HG02973 (cell line): ENCODE data around the gene HEATR5A.
A peak's percentile ranks its signal among the peaks of the same experiment; 100 is the strongest.
"Not testable (repeated sequence)": the region's sequence is repeated elsewhere in the genome, so short reads cannot be mapped to it uniquely, and the experiment has no call there.

ENCODE experiments used
- ATAC-seq: cut with Tn5 transposase; IDR thresholded peaks from one replicate; pipeline ENCODE4 v1.9.1; 2021; ENCODE audit warnings: moderate library complexity; ENCODE audit not compliant: unreplicated experiment

HEATR5A gene

DNA sequence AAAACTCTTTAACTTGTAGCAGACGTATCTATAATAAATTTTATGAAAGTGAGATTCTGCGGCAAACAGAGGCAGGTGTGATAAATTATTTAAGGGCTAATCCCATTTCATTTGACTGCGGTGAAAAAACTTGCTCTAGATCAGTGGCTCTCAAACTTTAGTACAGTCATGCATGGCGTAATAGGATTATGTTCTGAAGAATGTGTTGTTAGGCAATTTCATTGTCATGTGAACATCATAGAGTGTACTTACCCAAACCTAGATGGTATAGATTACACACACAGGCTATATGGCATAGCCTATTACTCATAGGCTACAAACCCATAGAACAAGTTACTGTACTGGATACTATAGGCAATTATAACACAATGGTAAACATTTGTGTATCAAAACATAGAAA, 83.7 kb downstream of the HEATR5A start:
- no peak for ATAC-seq

DNA sequence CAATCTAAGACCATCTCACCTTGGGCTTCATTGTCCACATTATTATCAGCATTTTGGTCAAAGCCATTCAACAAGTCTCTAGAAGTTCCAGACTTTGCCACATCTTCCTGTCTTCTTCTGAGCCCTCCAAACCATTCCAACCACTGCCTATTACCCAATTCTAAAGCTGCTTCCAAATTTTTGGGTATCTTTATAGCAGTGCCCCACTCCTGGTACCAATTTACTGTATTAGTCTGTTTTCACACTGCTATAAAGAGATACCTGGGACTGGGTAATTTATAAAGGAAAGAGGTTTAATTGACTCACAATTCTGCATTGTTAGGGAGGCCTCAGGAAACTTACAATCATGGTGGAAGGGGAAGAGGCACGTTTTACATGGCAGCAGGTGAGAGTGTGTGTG, 89.0 kb downstream of the HEATR5A start:
- ATAC-seq, result not testable (repeated sequence)

DNA sequence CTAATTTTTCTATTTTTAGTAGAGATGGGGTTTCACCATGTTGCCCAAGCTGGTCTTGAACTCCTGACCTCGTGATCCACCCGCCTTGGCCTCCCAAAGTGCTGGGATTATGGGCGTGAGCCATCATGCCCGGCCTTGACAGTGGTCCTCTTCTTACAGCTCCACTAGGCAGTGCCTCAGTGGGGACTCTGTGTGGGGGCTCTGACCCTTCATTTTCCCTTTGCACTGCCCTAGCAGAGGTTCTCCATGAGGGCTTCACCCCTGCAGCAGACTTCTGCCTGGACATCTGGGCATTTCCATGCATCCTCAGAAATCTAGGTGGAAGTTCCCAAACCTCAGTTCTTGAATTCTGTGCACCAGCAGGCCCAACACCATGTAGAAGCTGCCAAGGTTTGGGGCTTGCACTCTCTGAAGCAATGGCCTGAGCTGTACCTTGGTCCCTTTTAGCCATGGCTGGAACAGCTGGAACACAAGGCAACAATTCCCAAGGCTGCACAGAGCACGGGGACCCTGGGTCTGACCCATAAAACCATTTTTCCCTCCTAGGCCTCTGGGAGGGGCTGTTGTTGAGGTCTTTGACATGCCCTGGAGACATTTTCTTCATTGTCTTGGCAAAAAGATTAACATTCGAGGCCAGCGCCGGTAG, 90.4 kb downstream of the HEATR5A start:
- ATAC-seq, result not testable (repeated sequence)

DNA sequence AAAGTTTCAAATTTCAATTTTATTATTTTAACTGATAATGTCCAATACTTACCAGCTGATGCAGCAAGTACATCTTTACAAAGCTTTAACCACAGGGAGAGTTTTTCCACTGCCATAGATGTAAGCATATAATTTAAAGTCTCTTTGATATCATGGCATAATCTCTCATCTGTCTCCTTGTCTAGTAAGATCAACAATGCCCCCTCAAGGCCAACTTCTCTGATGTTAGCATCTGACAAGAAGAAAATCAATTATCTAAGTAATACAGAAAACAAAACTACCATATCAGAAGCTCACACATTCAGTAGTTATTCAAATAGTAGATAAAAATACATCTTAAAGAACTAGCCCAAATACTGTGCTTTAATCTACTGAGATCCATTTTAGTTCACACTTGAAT, 94.2 kb downstream of the HEATR5A start:
- ATAC-seq, result no peak

DNA sequence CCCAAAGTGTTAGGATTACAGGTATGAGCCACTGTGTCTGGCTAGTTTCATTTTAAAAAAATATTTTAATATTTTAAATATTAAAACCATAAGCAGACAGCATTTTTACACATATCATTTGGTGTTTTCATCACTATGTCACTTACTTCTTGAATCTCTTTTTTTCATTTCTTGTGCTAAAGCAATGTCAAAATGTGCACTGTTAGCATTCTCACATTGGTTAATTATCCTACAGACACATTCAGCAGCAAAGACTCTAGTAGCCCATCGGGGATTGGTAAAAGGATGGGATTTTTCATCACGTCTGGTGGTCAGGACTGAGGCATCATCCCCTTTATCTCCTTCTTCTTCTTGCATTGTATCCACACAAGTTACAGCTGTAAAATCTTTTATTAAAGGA, 96.9 kb downstream of the HEATR5A start:
- ATAC-seq, result no peak

DNA sequence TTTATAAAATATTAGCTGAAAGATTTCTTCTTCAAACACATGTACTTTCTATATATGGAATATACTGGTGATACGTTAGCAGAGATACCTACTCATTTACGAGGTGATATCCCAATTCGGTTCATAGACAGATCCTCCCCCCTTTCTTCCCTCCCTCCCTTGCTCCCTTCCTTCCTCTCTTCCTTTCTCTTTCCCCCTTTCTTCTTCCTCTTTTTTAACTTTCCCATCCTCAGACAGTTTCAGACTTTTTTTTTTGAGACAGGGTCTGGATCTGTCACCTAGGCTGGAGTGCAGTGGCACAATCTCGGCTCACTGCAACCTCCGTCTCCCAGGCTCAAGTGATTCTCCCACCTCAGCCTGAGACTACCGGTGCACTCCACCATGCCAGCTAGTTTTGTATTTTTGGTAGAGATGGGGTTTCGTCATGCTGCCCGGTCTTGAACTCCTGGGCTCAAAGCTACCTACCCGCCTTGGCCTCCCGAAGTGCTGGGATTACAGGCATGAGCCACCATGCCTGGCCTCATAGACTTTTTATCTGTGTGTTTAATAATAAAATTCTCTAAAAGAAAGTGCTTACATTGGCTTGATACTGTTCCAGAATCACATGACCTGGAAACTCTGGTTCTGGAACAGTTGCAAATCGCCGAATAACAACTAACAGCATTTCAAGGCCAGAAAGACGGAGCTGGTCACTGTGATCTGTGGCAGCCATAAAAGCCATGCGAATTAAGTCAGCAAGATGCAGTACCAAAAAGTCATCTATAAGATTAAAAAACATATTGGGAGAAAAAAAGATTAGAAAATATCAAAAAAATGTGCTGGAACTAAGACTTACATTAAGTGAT, 99.2 kb downstream of the HEATR5A start:
- no peak for ATAC-seq

DNA sequence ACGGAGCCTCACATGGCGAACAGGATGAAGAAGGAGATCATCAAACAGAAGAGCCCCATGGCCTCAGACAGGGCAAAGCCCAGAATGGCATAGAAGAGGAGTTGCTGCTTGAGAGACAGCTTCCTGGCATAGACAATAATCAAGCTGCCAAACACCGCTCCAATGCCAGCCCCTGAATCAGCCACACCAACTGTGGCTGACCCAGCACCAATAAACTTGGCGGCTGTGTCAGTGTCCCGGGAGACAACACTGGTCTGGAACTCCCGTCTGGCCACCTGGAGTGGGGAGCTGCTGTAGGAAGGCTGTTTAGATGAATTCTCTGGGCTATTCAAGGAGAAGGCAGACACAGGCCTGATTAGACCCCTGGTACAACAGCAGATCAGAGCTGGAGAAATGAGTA, 100.1 kb downstream of the HEATR5A start:
- no peak for ATAC-seq

DNA sequence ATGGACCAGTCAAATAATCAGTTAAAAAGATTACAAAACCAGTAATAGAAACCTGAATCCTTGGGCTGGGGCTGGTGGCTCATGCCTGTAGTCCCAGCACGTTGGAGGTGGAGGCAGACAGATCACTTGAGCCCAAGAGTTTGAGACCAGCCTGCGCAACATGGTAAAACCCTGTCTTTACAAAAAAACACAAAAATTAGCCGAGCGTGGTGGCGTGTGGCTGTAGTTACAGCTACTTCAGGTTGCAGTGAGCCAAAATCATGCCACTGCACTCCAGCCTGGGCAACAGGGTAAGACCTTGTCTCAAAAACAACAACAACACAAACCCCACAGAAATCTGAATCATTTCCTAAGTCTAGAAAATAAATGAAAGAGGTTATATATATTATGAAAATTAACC, 100.6 kb downstream of the HEATR5A start:
- no peak for ATAC-seq

DNA sequence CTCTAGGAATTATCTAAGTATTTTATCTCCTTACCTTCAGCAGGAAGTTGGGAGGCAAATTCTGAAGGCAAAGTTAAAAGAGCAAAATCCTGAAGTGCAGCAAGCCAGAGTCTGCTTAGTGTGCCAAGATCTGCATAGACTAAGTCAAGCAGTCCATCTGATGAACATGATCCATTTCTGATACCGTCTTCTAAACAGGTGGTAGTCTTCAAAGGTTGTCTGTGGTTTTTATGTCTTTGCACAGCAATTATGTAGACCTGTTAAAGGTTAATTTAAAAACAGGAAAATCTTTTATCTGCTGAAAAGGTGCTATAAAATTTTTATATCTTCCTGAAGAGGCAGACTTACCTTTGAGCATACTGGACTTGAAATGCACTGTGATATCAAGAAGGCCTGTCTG, 107.4 kb downstream of the HEATR5A start:
- ATAC-seq, result no peak

DNA sequence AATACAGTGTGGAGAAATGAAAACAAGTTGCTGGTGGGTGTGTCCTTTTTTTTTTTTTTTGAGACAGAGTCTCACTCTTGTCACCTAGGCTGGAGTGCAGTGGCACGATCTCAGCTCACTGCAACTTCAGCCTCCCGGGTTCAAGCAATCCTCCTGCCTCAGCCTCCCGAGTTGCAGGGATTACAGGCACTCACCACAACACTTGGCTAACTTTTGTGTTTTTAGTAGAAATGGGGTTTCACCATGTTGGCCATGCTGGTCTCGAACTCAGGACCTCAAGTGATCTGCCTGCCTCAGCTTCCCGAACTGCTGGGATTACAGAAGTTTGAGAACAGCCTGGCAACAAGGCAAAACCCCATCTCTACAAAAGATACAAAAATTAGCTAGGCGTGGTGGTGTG, 108.0 kb downstream of the HEATR5A start:
- not testable (repeated sequence) for ATAC-seq

DNA sequence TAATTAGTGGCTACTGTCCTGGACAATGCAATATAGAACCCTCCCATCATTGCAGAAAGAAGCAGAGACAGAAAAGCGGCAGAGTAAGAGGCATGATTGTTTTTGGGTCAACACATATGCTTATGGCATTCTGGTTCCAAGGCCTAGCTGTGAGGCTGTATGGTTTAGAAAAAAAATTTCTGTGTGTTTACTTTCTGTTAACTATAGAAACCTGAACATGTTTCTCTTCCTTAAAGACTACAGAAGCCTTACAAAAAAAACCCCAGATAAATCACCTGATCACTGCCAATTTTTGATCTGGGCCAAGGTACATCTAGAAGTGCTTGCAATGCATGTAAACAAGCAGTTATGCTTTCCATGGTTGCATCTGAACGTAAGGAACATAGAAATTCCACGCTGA, 112.7 kb downstream of the HEATR5A start:
- no peak for ATAC-seq

DNA sequence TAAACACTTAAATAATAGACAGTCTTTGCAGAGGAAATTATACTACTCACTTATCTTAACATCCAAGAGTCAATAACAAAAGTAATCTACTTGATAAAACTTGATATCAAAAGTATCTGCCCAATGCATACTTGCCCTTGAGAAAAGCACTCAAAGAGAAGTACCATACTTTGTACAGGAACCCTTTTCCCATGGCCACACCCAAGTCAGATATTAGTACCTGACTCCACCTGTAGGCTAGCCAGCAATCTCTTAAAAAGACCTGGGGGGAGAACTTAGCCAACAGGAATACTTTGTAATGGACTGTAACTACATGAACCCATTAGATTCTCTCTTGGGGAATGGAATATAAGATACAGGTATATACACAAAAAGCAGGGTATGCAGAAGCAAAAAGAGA, 113.2 kb downstream of the HEATR5A start:
- ATAC-seq, result no peak

DNA sequence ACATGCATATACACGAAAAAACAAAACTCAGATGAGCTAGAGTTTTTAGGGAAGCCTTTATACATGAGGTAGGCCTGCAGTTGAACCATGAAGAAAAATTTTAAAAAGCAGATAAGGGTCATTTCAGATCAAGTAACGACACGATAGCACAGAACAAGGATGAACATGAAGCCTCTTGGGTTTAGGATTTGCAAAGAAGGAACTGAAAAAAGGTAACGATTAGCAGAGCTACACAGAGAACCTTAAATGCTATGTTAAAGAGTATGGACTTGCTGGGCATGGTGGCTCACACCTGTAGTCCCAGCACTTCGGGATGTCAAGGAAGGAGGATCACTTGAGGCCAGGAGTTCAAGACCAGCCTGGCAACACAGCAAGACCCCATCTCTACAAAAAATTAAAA, 116.7 kb downstream of the HEATR5A start:
- ATAC-seq, result no peak

DNA sequence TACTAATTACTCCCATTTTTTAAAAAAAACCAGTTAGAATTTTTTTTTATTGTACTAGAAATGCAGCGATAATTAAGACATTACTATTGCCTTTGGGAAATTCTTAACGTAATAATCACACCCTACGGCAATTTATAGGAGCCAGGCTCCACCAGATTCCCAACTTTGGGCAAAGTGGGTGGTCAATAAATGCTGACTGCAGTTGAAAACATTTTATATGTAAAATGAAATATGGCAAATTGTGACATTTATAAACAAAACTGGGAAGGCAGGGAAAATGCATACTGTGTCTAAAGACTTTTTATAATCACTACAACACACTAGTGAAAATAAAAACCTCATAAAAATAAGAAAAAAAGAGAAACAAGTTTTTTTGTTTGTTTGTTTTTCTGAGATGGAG, 119.5 kb downstream of the HEATR5A start:
- ATAC-seq, result no peak

DNA sequence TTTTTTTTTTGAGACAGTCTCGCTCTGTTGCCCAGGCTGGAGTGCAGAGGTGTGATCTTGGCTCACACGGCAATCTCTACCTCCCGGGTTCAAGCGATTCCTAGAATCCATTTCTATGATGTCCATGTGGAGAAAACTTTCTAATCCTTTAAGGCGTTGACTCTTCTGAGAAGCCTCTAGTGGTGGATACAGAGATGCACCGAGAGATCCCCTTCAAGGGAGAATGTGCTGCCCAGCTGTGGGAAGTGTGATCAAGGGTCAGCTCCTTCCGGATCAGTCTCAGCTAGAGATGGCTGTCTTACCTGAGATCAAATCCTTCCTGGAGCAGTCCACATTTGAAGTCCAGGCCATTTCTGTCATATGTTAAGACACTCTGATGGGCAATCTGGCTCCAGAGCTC, 120.1 kb downstream of the HEATR5A start:
- no peak for ATAC-seq

DNA sequence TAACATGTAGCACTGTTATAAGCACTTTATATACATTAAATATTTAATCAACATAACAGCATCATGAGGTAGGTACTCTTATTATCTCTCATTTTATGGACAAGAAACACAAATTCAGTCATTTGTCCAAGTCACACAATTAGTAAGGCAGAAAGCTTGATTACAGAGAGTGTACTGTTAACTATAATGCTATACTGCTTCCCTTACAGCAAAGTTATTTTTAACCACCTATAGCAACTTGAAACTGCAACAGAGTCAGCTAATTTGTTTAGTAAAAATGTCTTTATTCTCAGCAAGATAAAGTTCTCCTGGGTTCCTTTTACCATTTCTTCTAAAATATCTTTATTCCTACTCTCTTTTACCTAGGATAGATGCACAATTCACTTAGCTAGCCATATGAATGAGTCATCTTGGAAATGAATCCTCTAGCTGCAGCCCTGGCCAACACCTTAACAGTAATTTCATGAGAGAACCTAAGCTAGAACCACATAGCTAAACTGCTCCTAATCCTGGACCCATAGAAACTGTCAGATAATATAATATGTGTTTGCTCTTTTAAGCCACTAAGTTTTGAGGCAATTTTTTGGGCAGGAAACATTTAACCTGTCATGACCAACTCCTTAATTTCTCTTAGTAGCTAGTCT, 122.5 kb downstream of the HEATR5A start:
- peak; percentile 69 for ATAC-seq

DNA sequence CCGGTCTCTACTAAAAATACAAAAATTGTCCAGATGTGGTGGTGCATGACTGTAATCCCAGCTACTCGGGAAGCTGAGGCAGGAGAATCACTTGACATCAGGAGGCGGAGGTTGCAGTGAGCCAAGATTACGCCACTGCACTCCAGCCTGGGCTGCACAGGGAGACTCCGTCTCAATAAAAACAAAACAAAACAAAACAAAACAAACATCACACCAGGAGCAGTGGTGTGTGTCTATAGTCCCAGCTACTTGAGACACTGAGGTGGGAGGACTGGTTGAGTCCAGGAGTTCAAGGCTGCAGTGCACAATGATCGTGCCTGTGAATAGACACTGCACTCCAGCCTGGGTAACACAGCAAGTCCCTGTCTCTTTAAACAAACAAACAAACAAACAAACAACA, 123.2 kb downstream of the HEATR5A start:
- no peak for ATAC-seq

DNA sequence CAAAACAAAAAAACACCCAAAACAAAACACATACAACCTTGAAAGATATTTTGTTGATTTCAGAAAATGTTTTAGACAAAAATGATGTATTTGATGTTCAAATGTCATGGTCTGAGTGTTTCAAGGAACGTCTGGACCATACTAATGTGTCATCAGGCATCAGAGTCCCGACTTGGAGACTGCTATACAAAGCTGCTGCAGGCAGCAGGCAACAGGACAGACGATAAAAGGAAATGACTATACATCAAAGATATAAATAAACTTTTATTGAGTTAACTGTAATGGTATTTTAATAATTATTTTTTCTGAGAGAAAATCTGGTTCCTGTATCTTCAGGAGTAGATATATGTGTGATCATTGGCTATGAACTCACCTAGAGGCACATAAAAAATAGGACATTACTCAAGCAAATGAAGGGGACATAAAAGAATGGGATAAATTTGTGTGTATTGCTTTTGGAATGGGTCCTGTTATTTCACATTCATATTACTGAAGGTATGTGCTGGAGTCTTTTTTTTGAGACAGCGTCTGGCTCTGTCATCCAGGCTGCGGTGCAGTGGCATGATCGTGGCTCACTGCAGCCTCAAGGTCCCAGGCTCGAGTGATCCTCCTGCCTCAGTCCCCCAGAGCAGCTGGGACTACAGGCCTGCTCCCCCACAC, 125.5 kb downstream of the HEATR5A start:
- no peak for ATAC-seq

DNA sequence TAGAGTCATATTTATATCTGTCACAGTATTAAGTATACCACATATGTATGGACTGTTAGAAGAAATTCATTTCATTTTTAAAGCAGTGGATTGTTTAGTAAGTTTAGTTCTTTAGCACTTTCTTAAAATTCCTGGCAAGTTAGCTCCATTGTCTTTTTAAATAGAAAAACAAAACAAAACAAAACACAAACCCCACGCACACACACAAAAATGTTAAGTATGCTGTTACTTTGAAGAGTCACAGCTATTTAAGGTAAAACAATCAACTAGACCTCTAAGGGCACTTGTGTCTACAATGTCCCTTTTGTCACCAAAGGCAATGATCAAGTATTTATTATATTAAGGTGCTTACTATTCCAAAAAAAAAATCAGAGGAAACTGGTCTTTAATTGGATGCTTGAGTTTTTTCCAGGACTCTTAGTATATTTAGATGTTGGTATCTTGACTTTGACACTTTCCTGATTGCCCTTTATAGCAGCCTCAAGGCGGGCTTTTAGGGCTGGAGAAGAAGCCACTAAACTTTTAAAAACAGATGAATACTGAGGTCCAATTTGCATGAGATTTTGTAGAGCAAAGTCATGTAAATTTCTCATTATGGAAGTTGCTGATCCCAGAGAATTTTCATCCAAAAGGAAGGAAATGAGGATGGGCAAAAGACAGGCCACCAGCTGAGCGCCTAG, 127.3 kb downstream of the HEATR5A start:
- ATAC-seq, result no peak

DNA sequence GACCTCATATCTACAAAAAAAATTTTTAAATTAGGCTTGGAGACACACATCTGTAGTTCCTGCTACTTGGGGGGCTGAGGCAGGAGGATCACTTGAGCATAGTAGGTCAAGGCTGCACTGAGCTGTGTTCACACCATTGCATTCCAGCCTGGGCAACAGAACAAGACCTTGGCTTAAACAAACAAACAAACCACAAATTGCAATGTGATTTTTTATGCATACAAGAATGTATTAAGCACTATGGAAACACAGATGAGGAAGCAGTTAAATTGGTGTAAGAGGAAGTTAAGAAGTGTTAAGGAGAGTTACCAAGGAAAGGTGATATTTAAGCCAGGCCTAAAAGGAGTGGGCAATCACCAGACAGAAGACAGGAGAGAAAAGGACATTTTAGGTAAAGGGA, 129.1 kb downstream of the HEATR5A start:
- ATAC-seq, result no peak
